Measurements from ENCODE around the gene OTOR.
A peak's percentile ranks its signal among the peaks of the same experiment; 100 is the strongest.

Gene OTOR
- total RNA-seq, result 0 to 0.09 (median 0) reads per million in 3 donors

DNA sequence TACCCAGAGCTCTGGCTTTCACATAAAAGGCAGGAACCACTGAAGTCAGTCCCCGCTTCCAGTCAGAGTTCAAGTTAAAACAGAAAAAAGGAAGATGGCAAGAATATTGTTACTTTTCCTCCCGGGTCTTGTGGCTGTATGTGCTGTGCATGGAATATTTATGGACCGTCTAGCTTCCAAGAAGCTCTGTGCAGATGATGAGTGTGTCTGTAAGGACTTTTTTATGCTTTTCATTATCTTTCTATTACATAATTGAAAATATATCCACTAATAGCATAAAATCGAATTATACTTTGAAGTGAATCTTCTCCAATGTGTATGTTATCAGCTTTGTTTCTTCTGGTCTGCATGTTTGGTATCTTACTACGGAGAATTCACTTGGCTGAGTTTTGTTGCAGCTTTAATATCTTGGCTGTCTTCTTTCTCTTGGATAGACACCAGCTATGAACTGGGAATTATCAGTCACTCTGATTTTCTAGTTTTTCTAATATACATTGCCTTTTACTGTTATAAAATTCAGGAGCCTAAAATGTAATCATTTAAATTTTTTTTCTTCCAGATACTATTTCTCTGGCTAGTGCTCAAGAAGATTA is at the start of gene OTOR:
TSS of gene OTOR (plus strand) at position 51 of the 593 bp plus-strand sequence. CDS start at position 95, 44 bp downstream.
- no peak within 1 kb of the TSS for H3K27ac ChIP-seq (ENCODE audit: insufficient read depth, low read length, poor library complexity, severe bottlenecking)
- H3K9me3 ChIP-seq (ENCODE audit: control insufficient read depth, low read length), result no peaks in the 10 kb centered on the region
- DNase-seq, result no peak
- no peaks in the 10 kb centered on the region for H3K36me3 ChIP-seq (ENCODE audit: control insufficient read depth, insufficient read depth, low read length)
- no peak within 1 kb of the TSS for H3K4me3 ChIP-seq (ENCODE audit: insufficient read depth, low read depth, low read length, poor library complexity, severe bottlenecking)
- no peaks in the 10 kb centered on the region for H3K4me1 ChIP-seq (ENCODE audit: control insufficient read depth, insufficient read depth, low read length, poor library complexity, severe bottlenecking)
- no peaks in the 10 kb centered on the region for H3K27me3 ChIP-seq (replicated peaks; ENCODE audit: control insufficient read depth, insufficient read depth, low read length, poor library complexity, severe bottlenecking)

- DNase-seq, result no peak
- Histone ChIP-seq H3K4me3 (ENCODE audit: insufficient read depth, low read depth, low read length, poor library complexity, severe bottlenecking) (no peak overlapping the region), H3K27ac (ENCODE audit: insufficient read depth, low read length, poor library complexity, severe bottlenecking) (no peak overlapping the region), H3K9me3 (ENCODE audit: control insufficient read depth, low read length) (no peaks in the 10 kb centered on the region), H3K36me3 (ENCODE audit: control insufficient read depth, insufficient read depth, low read length) (no peaks in the 10 kb centered on the region), H3K4me1 (ENCODE audit: control insufficient read depth, insufficient read depth, low read length, poor library complexity, severe bottlenecking) (no peaks in the 10 kb centered on the region), H3K27me3 (replicated peaks; ENCODE audit: control insufficient read depth, insufficient read depth, low read length, poor library complexity, severe bottlenecking) (no peaks in the 10 kb centered on the region)
Measured at GRCh38 chr20:16699293-16699692, 48.9 kb upstream of the OTOR start.

- Histone ChIP-seq H3K9me3 (ENCODE audit: control insufficient read depth, low read length) (no peaks in the 10 kb centered on the region), H3K27ac (ENCODE audit: insufficient read depth, low read length, poor library complexity, severe bottlenecking) (no peak overlapping the region), H3K36me3 (ENCODE audit: control insufficient read depth, insufficient read depth, low read length) (no peaks in the 10 kb centered on the region), H3K4me3 (ENCODE audit: insufficient read depth, low read depth, low read length, poor library complexity, severe bottlenecking) (no peak overlapping the region), H3K4me1 (ENCODE audit: control insufficient read depth, insufficient read depth, low read length, poor library complexity, severe bottlenecking) (no peaks in the 10 kb centered on the region), H3K27me3 (replicated peaks; ENCODE audit: control insufficient read depth, insufficient read depth, low read length, poor library complexity, severe bottlenecking) (no peaks in the 10 kb centered on the region)
- DNase-seq, result peak in 2 of 3 donors; percentile 3 to 27
Measured at GRCh38 chr20:16701296-16701695, 46.9 kb upstream of the OTOR start.

GRCh38 chr20:16703570-16703969 is 44.6 kb upstream of the OTOR start:
- Histone ChIP-seq H3K36me3 (ENCODE audit: control insufficient read depth, insufficient read depth, low read length) (no peaks in the 10 kb centered on the region), H3K27me3 (replicated peaks; ENCODE audit: control insufficient read depth, insufficient read depth, low read length, poor library complexity, severe bottlenecking) (no peaks in the 10 kb centered on the region), H3K4me1 (ENCODE audit: control insufficient read depth, insufficient read depth, low read length, poor library complexity, severe bottlenecking) (peaks cover 10% of the 10 kb centered on the region), H3K9me3 (ENCODE audit: control insufficient read depth, low read length) (no peaks in the 10 kb centered on the region), H3K4me3 (ENCODE audit: insufficient read depth, low read depth, low read length, poor library complexity, severe bottlenecking) (no peak overlapping the region), H3K27ac (ENCODE audit: insufficient read depth, low read length, poor library complexity, severe bottlenecking) (no peak overlapping the region)
- DNase-seq, result no peak

GRCh38 chr20:16707674-16708073 is 40.5 kb upstream of the OTOR start:
- Histone ChIP-seq H3K4me1 (ENCODE audit: control insufficient read depth, insufficient read depth, low read length, poor library complexity, severe bottlenecking) (peaks cover 21% of the 10 kb centered on the region), H3K27ac (ENCODE audit: insufficient read depth, low read length, poor library complexity, severe bottlenecking) (no peak overlapping the region), H3K27me3 (replicated peaks; ENCODE audit: control insufficient read depth, insufficient read depth, low read length, poor library complexity, severe bottlenecking) (no peaks in the 10 kb centered on the region), H3K36me3 (ENCODE audit: control insufficient read depth, insufficient read depth, low read length) (no peaks in the 10 kb centered on the region), H3K9me3 (ENCODE audit: control insufficient read depth, low read length) (no peaks in the 10 kb centered on the region), H3K4me3 (ENCODE audit: insufficient read depth, low read depth, low read length, poor library complexity, severe bottlenecking) (no peak overlapping the region)
- DNase-seq, result no peak

- no peaks in the 10 kb centered on the region for H3K9me3 ChIP-seq (ENCODE audit: control insufficient read depth, low read length)
Measured at GRCh38 chr20:16708602-16709001, 39.6 kb upstream of the OTOR start.

GRCh38 chr20:16709017-16709416 is 39.1 kb upstream of the OTOR start:
- H3K4me3 ChIP-seq (ENCODE audit: insufficient read depth, low read depth, low read length, poor library complexity, severe bottlenecking), result no peak overlapping the region
- no peak for DNase-seq
- no peaks in the 10 kb centered on the region for H3K9me3 ChIP-seq (ENCODE audit: control insufficient read depth, low read length)
- no peaks in the 10 kb centered on the region for H3K36me3 ChIP-seq (ENCODE audit: control insufficient read depth, insufficient read depth, low read length)
- peaks cover 21% of the 10 kb centered on the region for H3K4me1 ChIP-seq (ENCODE audit: control insufficient read depth, insufficient read depth, low read length, poor library complexity, severe bottlenecking)
- no peak overlapping the region for H3K27ac ChIP-seq (ENCODE audit: insufficient read depth, low read length, poor library complexity, severe bottlenecking)
- no peaks in the 10 kb centered on the region for H3K27me3 ChIP-seq (replicated peaks; ENCODE audit: control insufficient read depth, insufficient read depth, low read length, poor library complexity, severe bottlenecking)

More at GRCh38 chr20:16708602-16709001, 39.6 kb upstream of the OTOR start:
- H3K27me3 ChIP-seq (replicated peaks; ENCODE audit: control insufficient read depth, insufficient read depth, low read length, poor library complexity, severe bottlenecking), result no peaks in the 10 kb centered on the region
- no peak overlapping the region for H3K4me3 ChIP-seq (ENCODE audit: insufficient read depth, low read depth, low read length, poor library complexity, severe bottlenecking)
- H3K36me3 ChIP-seq (ENCODE audit: control insufficient read depth, insufficient read depth, low read length), result no peaks in the 10 kb centered on the region
- H3K4me1 ChIP-seq (ENCODE audit: control insufficient read depth, insufficient read depth, low read length, poor library complexity, severe bottlenecking), result peaks cover 21% of the 10 kb centered on the region
- H3K27ac ChIP-seq (ENCODE audit: insufficient read depth, low read length, poor library complexity, severe bottlenecking), result no peak overlapping the region
- no peak for DNase-seq

- Histone ChIP-seq H3K36me3 (ENCODE audit: control insufficient read depth, insufficient read depth, low read length) (no peaks in the 10 kb centered on the region), H3K27ac (ENCODE audit: insufficient read depth, low read length, poor library complexity, severe bottlenecking) (no peak overlapping the region), H3K9me3 (ENCODE audit: control insufficient read depth, low read length) (no peaks in the 10 kb centered on the region), H3K4me3 (ENCODE audit: insufficient read depth, low read depth, low read length, poor library complexity, severe bottlenecking) (no peak overlapping the region), H3K4me1 (ENCODE audit: control insufficient read depth, insufficient read depth, low read length, poor library complexity, severe bottlenecking) (peaks cover 21% of the 10 kb centered on the region), H3K27me3 (replicated peaks; ENCODE audit: control insufficient read depth, insufficient read depth, low read length, poor library complexity, severe bottlenecking) (no peaks in the 10 kb centered on the region)
- no peak for DNase-seq
Measured at GRCh38 chr20:16710781-16711180, 37.4 kb upstream of the OTOR start.

DNA sequence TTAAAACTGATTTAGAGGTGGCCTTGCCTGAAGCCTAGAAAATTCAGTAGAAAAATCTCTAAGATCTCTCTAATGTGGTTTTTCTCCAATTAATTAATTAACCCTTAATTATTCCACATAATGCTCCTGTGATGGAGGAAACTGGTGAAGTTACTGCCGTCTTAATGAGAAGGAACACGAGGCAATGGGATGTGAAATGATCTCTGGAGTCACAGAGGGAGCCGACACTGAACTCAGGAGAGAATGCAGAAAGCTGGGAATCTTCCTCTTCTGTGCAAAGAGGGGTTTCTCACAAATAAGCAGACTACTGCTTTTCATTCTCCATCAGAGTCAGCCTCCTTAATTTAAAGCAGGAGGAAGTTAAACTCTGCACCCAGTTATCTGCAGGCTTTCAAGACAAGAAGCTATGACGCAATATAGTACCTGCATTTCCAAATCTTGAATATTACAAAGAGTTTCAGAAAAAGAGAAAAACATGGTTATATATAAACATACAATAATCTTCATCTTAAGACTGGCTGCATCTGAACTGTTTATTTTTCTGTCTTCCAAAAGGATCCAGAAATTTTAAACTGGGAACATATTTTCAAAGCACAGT is 36.4 kb upstream of the OTOR start:
- H3K27me3 ChIP-seq (replicated peaks; ENCODE audit: control insufficient read depth, insufficient read depth, low read length, poor library complexity, severe bottlenecking), result no peaks in the 10 kb centered on the region
- no peaks in the 10 kb centered on the region for H3K36me3 ChIP-seq (ENCODE audit: control insufficient read depth, insufficient read depth, low read length)
- H3K9me3 ChIP-seq (ENCODE audit: control insufficient read depth, low read length), result no peaks in the 10 kb centered on the region
- no peak overlapping the region for H3K4me3 ChIP-seq (ENCODE audit: insufficient read depth, low read depth, low read length, poor library complexity, severe bottlenecking)
- H3K4me1 ChIP-seq (ENCODE audit: control insufficient read depth, insufficient read depth, low read length, poor library complexity, severe bottlenecking), result peaks cover 21% of the 10 kb centered on the region
- DNase-seq, result no peak
- no peak overlapping the region for H3K27ac ChIP-seq (ENCODE audit: insufficient read depth, low read length, poor library complexity, severe bottlenecking)

GRCh38 chr20:16712511-16712947 is 35.6 kb upstream of the OTOR start:
- Histone ChIP-seq H3K4me3 (ENCODE audit: insufficient read depth, low read depth, low read length, poor library complexity, severe bottlenecking) (no peak overlapping the region), H3K27me3 (replicated peaks; ENCODE audit: control insufficient read depth, insufficient read depth, low read length, poor library complexity, severe bottlenecking) (no peaks in the 10 kb centered on the region), H3K4me1 (ENCODE audit: control insufficient read depth, insufficient read depth, low read length, poor library complexity, severe bottlenecking) (peaks cover 21% of the 10 kb centered on the region), H3K27ac (ENCODE audit: insufficient read depth, low read length, poor library complexity, severe bottlenecking) (no peak overlapping the region), H3K36me3 (ENCODE audit: control insufficient read depth, insufficient read depth, low read length) (no peaks in the 10 kb centered on the region), H3K9me3 (ENCODE audit: control insufficient read depth, low read length) (no peaks in the 10 kb centered on the region)
- no peak for DNase-seq
